Measurements from ENCODE around the gene LPP.

The LPP gene

GRCh38 chr3:188740010-188740409 lies 586.1 kb downstream of the LPP start:
- DNase-seq, result no peak

- no peak for DNase-seq
These were observed 589.0 kb downstream of the LPP start for GRCh38 chr3:188742755-188743550.

GRCh38 chr3:188744166-188744565 lies 590.2 kb downstream of the LPP start:
- no peak for DNase-seq

GRCh38 chr3:188745031-188745430 lies 591.1 kb downstream of the LPP start:
- DNase-seq, result no peak

DNA sequence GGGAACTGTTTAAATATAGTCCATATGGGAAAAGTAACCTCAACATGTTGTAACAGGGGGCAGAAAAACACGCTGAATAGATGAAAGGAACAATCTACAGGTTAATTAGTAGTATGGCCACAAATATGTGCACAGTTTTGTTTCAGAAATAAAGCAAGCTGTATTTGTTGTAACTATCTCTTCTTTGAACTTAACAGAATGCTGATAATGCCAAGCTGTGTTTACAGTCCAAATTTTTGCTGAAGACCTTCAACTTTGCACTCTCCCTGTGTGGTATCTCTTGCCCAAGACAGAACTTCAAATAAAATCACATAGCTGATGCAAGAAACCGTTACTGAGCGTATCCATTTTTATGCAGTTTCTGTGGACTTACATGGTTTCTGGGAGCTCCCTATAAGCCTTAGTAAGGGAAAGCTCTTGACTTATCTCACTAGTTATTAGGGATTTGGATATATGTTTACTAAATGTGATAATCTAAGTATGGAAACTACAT lies 592.4 kb downstream of the LPP start:
- DNase-seq, result no peak

DNA sequence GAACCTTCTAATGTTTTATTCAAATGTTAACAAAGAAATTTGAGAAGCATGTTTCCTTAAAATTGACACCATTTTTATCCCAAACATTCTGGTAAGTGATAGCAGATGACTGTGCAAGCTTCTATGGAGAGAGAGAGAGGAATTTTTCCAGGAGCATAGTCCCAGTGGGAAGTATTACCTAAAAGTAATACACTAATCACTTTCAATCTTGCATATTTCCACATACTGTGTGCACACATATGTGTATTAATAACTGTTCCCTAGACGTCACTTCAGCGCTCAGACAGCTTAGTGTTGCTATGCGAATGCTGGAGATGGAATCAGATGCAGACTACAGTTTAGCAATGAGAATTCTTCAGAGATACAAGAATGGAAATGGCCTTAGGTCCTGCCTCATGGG lies 593.5 kb downstream of the LPP start:
- no peak for DNase-seq

DNA sequence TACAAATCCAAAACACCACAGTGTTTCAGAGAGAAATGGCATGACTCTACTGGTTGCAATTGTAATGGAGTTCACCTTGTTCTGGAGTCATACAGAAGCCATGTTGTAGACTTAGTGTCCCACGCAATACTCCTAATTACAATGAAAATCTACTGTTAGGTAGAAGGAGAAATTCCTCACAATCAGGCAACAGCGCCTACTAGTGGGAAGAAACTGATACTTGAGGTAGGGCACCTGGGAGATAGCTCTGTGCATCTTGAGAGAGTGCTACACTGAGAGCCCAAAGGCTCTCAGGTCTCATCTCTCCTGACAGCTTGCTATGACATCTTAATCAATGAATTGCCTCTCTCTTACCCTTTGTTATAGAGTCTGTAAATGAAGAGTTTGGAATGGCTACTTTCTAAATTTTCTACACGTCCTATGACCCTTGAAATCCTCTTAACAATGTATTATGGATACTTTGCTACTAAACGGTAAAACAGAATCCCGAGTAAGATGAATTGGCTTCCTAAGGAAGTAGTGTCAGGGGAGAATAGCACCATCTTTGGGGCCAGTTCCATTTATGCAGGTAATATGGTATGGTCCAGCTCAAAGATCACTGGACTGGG lies 595.2 kb downstream of the LPP start:
- peak; percentile 30 to 41 (median 31) for DNase-seq

DNA sequence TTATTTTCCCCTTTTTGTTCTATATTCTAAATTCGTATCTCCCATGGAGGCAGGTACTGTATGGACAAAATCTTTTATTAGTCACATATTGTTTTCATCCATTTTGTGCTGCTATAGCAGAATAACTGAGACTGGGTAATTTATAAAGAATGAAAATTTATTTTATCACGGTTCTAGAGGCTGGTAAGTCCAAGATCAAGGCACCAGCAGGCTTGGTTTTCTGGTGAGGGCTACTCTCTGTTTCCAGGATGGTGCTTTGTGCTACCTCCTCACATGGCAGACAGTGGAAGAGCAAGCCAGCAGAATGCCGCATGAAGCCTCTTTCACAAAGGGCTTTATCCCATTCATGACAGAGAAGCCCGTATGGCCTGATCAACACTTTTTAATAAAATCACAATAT lies 595.9 kb downstream of the LPP start:
- no peak for DNase-seq

DNA sequence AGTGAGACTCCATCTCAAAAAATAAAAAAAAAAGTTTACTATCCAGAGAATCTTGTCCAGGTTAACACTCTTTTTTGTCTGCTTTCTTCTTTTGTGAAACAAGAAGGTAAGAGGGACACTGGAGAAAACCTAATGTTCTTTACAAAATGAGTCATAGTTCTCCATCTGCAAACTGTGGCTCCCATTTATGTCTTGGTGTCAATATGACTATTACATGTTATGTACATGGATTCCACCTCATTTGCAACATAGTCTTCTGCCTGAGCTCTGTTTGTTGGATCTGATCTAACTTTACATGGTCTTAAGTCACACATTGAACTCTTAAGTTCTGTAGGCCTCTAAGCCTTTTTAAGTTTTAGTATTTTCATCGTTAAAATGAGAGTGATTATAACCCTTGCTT lies 596.7 kb downstream of the LPP start:
- peak in 1 of 3 donors; percentile 8 for DNase-seq

DNA sequence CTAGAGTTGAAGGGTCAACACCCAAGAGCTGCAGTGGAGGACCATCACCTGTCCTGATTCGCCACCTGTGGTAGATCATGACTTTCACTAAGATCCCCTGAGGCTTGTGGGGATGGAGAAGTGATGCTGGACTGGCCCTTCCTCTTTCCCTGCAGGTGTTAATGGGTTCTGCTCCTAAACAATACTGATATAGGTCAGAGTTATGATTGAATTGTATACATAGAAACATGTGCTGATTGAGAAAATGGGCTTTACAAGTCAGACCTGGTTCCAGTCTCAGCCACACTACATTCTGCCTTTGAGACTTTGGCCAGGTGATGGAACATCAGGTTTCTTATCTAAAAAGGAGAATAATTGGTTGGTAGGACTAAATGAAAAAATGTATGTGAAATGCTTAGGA lies 598.9 kb downstream of the LPP start:
- no peak for DNase-seq

- no peak for DNase-seq
These were observed 600.3 kb downstream of the LPP start for GRCh38 chr3:188754267-188754666.

DNA sequence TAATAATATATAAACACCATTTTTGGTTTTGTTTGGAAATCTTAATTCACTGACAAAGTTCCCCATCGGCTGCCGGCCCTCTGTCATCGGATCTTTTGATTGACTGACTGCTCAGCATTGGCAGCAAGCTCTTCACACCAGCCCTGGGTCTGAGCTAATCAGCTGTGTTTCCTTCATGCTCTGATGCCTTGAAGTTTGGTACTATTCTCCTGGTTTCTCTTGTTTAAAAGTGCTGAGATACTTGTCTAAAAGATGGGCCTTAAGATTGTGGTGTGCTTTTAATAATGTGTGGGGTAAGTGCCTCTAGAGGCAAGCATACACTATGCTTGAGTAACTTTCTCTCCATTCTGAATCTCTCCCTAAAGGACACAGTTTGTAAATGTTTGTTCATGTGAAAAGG lies 602.3 kb downstream of the LPP start:
- DNase-seq, result no peak

GRCh38 chr3:188759336-188760005 lies 605.5 kb downstream of the LPP start:
- DNase-seq, result peak; percentile 23 to 30 (median 26)

DNA sequence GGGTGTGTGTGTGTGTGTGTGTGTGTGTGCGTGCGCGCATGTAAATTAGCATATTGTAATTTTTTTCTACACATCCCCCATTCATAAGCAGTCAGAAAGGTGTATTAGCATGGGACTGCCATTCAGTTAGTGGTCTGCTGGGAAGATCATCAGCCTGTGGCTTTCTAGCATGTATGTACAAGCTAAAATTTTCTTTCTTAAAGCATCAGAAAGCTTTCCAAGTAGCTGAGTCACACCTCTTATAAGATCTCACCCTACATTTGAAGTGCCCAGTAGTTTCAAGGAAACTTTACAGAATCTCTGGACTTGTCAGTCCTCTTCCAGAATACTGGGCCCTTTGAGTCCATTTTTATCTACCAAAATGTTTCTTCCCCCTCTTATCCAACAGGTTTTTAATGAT lies 606.5 kb downstream of the LPP start:
- no peak for DNase-seq

GRCh38 chr3:188761439-188761838 lies 607.5 kb downstream of the LPP start:
- DNase-seq, result no peak

DNA sequence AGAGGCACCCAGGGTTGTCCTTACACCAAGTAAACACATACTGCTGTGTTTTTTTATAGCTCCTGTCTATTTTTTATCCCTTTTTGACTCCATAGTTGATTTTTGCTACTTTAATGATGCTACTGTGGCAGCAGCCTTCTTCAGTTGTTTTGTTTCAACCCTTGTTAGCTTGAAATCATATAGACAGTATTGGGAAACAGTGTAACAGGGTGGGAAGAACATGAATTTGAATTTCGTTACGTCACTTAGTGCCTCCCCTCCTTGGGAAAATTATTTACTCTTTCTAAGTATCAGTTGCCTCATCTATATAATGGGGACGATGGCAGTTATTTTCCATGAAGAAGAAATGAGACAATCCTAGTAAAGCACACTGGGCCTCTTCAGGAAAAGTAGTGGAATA lies 608.0 kb downstream of the LPP start:
- no peak for DNase-seq

GRCh38 chr3:188764609-188765008 lies 610.7 kb downstream of the LPP start:
- DNase-seq, result no peak

- DNase-seq, result no peak
These were observed 615.9 kb downstream of the LPP start for GRCh38 chr3:188769831-188770230.

GRCh38 chr3:188772886-188773285 lies 618.9 kb downstream of the LPP start:
- DNase-seq, result no peak

DNA sequence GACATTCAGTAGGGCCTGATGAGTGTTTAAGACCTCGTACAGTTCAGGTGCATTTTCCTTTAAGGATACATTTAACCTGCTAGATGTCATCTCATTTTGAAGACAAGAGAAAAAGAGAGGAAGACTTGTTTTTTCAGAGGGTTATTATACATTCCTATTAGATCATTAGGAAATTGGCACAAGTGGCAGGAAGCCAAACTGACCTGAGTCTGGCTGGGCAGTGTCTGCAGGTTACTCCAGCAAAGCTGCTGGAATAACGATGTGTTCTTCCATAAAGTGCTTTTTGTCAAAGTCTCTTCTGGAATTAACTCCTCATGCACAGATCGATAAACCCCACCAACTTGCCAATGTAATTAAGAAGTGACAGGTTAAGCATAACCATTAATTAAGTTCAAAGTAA lies 621.5 kb downstream of the LPP start:
- no peak for DNase-seq

DNA sequence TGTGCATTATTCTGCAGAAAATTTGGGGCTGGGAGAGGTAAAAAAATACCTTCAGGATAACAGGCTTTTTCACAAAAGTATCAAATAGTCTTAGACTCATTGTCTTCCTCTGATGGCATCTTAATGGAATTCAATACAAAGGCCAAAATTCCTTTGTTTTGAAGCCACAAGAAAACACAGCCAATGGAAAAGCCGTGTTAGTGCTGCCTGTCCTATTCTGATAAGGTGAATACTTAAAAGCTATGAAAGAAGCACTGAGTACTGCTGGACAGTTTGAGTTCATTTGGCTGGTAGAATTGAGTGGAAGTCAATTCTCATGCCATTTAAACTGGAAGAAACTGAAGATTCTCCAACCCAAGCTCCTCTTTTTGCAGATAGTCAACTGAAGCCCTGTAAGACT lies 622.5 kb downstream of the LPP start:
- no peak for DNase-seq

GRCh38 chr3:188778091-188778852 lies 624.3 kb downstream of the LPP start:
- DNase-seq, result peak; percentile 35 to 79 (median 62)

GRCh38 chr3:188779281-188779980 lies 625.5 kb downstream of the LPP start:
- DNase-seq, result no peak

Measured in suppressor macrophage treated with lipopolysaccharide for 1 hour (primary cell).